A549 (cell line): ENCODE data around the gene FRYL. TPM values are rescaled to one million over a fixed set of nuclear protein-coding genes. Genes with fewer than 3 reads are reported as not detected.

ENCODE experiments used
- ATAC-seq, 2 experiments: fragments of 200-7000 bp in 1 of 2; fragments of >200 bp in 1 of 2; cut with Nextera tagmentation in 1 of 2; cut with Tn5 transposase in 1 of 2; 3 replicates each; pipeline versions ENCODE4 v1.8.0 to v1.9.1; 2018 to 2020; ENCODE audit warnings: mild to moderate bottlenecking in 1 of 2, moderate library complexity in 1 of 2
- CTCF ChIA-PET: fragments of 300-600 bp; sonication (Branson Sonifier 250); formaldehyde crosslinking; extraction: SDS; loops from one replicate; lab custom pipeline; 2021; ENCODE audit warnings: antibody characterized with exemption, inconsistent platforms; lab: Yijun Ruan, JAX
- POLR2A ChIA-PET: fragments of 350-600 bp; formaldehyde crosslinking; extraction: SDS; loops from one replicate; lab custom pipeline; 2021; ENCODE audit warnings: antibody characterized with exemption, inconsistent platforms; lab: Yijun Ruan, JAX
- DNase-seq, 2 experiments: peaks; one replicate each; pipeline versions ENCODE4 v3.0.0 to v3.0.0-alpha.2; 2011 to 2016; ENCODE audit warnings: low read depth in 1 of 2, low spot score in 1 of 2
- FAIRE-seq: peaks from 2 replicates; lab custom pipeline; 2011; peaks lifted over from hg19 to GRCh38; lab: Jason Lieb, UNC
- H3K27ac ChIP-seq, 2 experiments: fragments of >200 bp; sonication (Bioruptor Twin); formaldehyde crosslinking; 3 replicates each; pipeline ENCODE4 v1.5.1; 2016 to 2017
- H3K4me1 ChIP-seq: fragments of >200 bp; sonication (Bioruptor Twin); formaldehyde crosslinking; 3 replicates; pipeline ENCODE4 v1.6.1; 2016
- H3K4me2 ChIP-seq: fragments of >200 bp; sonication (Bioruptor Twin); formaldehyde crosslinking; 3 replicates; pipeline ENCODE4 v1.6.1; 2016
- H3K4me3 ChIP-seq: fragments of >200 bp; sonication (Bioruptor Twin); formaldehyde crosslinking; 3 replicates; pipeline ENCODE4 v1.5.1; 2016
- H3K9me3 ChIP-seq: fragments of >200 bp; sonication (Bioruptor Twin); formaldehyde crosslinking; 3 replicates; pipeline ENCODE4 v1.6.1; 2016
- CBX2 ChIP-seq: fragments of 200-600 bp; sonication (generic); IDR thresholded peaks from 2 replicates; pipeline ENCODE4 v1.6.1; 2016; ENCODE audit warnings: low read depth, mild to moderate bottlenecking, borderline replicate concordance
- CHD2 ChIP-seq: fragments of 150-350 bp; IDR thresholded peaks from 2 replicates; pipeline ENCODE4 v1.6.1; 2014; ENCODE audit warnings: low read length; ENCODE audit not compliant: partially characterized antibody
- CHD4 ChIP-seq: fragments of 200-600 bp; sonication (generic); IDR thresholded peaks from 2 replicates; pipeline ENCODE4 v1.6.1; 2016; ENCODE audit warnings: antibody characterized with exemption, mild to moderate bottlenecking, borderline replicate concordance
- EHF ChIP-seq: fragments of 250-450 bp; sonication (Bioruptor Pico); IDR thresholded peaks from 2 replicates; pipeline ENCODE4 v1.5.0; 2020; ENCODE audit warnings: mild to moderate bottlenecking
- EHMT2 ChIP-seq: fragments of 200-600 bp; sonication (generic); IDR thresholded peaks from 2 replicates; pipeline ENCODE4 v1.6.1; 2016; ENCODE audit warnings: antibody characterized with exemption, low read depth, mild to moderate bottlenecking, moderate library complexity
- FOSB ChIP-seq: fragments of 250-450 bp; sonication (Bioruptor Pico); IDR thresholded peaks from 2 replicates; pipeline ENCODE4 v1.5.0; 2020; ENCODE audit warnings: mild to moderate bottlenecking, moderate library complexity
- FOSL2 ChIP-seq, 2 experiments: fragments of 450-650 bp in 1 of 2; fragments of >200 bp in 1 of 2; sonication (Bioruptor Twin) in 1 of 2; formaldehyde crosslinking; IDR thresholded peaks; 2 replicates each; pipeline versions ENCODE4 v1.5.0 to v1.6.1; 2016 to 2020; ENCODE audit warnings: mild to moderate bottlenecking in 1 of 2, moderate library complexity in 1 of 2
- GATA3 ChIP-seq: IDR thresholded peaks from 2 replicates; pipeline ENCODE4 v1.6.1; 2012; ENCODE audit warnings: borderline replicate concordance
- HDAC2 ChIP-seq: fragments of 200-600 bp; sonication (generic); IDR thresholded peaks from 2 replicates; pipeline ENCODE4 v1.6.1; 2016
- HOXB13 ChIP-seq: fragments of 250-450 bp; sonication (Bioruptor Pico); IDR thresholded peaks from 2 replicates; pipeline ENCODE4 v1.5.0; 2020; ENCODE audit warnings: low read depth, mild to moderate bottlenecking, moderate library complexity
- JUN ChIP-seq, 2 experiments: fragments of >200 bp; sonication (Bioruptor Twin); formaldehyde crosslinking; IDR thresholded peaks; 2 replicates in 1 of 2; 3 replicates in 1 of 2; pipeline ENCODE4 v1.6.1; 2016 to 2017
- KDM5A ChIP-seq: fragments of 200-600 bp; sonication (generic); IDR thresholded peaks from 2 replicates; pipeline ENCODE4 v1.6.1; 2016; ENCODE audit warnings: antibody characterized with exemption, mild to moderate bottlenecking
- NPAS2 ChIP-seq: fragments of 250-450 bp; sonication (Bioruptor Pico); IDR thresholded peaks from 2 replicates; pipeline ENCODE4 v1.8.0; 2022; ENCODE audit warnings: mild to moderate bottlenecking, moderate library complexity, borderline replicate concordance
- NR3C1 ChIP-seq: fragments of >200 bp; sonication (Bioruptor Twin); formaldehyde crosslinking; IDR thresholded peaks from 3 replicates; pipeline ENCODE4 v1.6.1; 2017
- POLR2AphosphoS2 ChIP-seq: conservative IDR thresholded peaks from 2 replicates; pipeline ENCODE4 v1.6.1; 2012; ENCODE audit warnings: low read length, improper control_type of control experiment, inconsistent platforms
- RARB ChIP-seq: fragments of 250-450 bp; sonication (Bioruptor Pico); IDR thresholded peaks from 2 replicates; pipeline ENCODE4 v1.8.0; 2021; ENCODE audit warnings: mild to moderate bottlenecking, moderate library complexity
- RNF2 ChIP-seq: fragments of 200-600 bp; sonication (generic); IDR thresholded peaks from 2 replicates; pipeline ENCODE4 v1.6.1; 2016; ENCODE audit warnings: low read depth, mild to moderate bottlenecking, antibody characterized with exemption, moderate library complexity, borderline replicate concordance
- SREBF2 ChIP-seq: fragments of 450-650 bp; IDR thresholded peaks from 2 replicates; pipeline ENCODE4 v1.6.1; 2014; ENCODE audit warnings: mild to moderate bottlenecking, moderate library complexity
- ZNF302 ChIP-seq: fragments of 250-450 bp; sonication (Bioruptor Pico); IDR thresholded peaks from 2 replicates; pipeline ENCODE4 v1.9.0; 2021; ENCODE audit warnings: inconsistent platforms, mild to moderate bottlenecking, moderate library complexity
- ZSCAN20 ChIP-seq: fragments of 250-450 bp; sonication (Bioruptor Pico); IDR thresholded peaks from 2 replicates; pipeline ENCODE4 v1.8.0; 2022; ENCODE audit warnings: mild to moderate bottlenecking, moderate library complexity
- WGBS: methylation state at CpG from one replicate; pipeline ENCODE4 v1.1.6; 2017; ENCODE audit errors: missing lambda C conversion rate; 5-methylcytosine and 5-hydroxymethylcytosine counted together
- polyA plus RNA-seq, 4 experiments: library from polyadenylated mRNA; depleted of rRNA in 3 of 4; stranded (reverse); fragments of >200 nt; fragmentation: RNase III in 1 of 4; extraction: RNeasy Plus Mini Kit Qiagen cat#74134 plus additional on column Dnase treatment in 1 of 4; gene quantifications; 2 replicates in 3 of 4; 3 replicates in 1 of 4; pipeline ENCODE4 v1.2.3, GENCODE V29; 2011 to 2017
- TF ChIP-seq, protein P1 (sequence below): fragments of 200-600 bp; sonication (generic); IDR thresholded peaks from 2 replicates; pipeline ENCODE4 v1.6.1; 2016; ENCODE audit warnings: antibody characterized with exemption, mild to moderate bottlenecking, moderate library complexity
- TF ChIP-seq, protein P2 (sequence below): fragments of 250-450 bp; sonication (Bioruptor Pico); IDR thresholded peaks from 2 replicates; pipeline ENCODE4 v1.5.0; 2021; ENCODE audit warnings: mild to moderate bottlenecking, moderate library complexity, borderline replicate concordance
- TF ChIP-seq, protein P3 (sequence below): fragments of >200 bp; sonication (Bioruptor Twin); formaldehyde crosslinking; IDR thresholded peaks from 3 replicates; pipeline ENCODE4 v1.5.1; 2016
- TF ChIP-seq, protein P4 (sequence below): IDR thresholded peaks from 2 replicates; pipeline ENCODE4 v1.6.1; 2012
- TF ChIP-seq, protein P5 (sequence below): IDR thresholded peaks from 2 replicates; pipeline ENCODE4 v1.6.1; 2012

FRYL gene
- polyA plus RNA-seq, 2 of the 4 experiments (the other 2 are of a cell fraction), result 7.1 to 21.1 TPM

DNA sequence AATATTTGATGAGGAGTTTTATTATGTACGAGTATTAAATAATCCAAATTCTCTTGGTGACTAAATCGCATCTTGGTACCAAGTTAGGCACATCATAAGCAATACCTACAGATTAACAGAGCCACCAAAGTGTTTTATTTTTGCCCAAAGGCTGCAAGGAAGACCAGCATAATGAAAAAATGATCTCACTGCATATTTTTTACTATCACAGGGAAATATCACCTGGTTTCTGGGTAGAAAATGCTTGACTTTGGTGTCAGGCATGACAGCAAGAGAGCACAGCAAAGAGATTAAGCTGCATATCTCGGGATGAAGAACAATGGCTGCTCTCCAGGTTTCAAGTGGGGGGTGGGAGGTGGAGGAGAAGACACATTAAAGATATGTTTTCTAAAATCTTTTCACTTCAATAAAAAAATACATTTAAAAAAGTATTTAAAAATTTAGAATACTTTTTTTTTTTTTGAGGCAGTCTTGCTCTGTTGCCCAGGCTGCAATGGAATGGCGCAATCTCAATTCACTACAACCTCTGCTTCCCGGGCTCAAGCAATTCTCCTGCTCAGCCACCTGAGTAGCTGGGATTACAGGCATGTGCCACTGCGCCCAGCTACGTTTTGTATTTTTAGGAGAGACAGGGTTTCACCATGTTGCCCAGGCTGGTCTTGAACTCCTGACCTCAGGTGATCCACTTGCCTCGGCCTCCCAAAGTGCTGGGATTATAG is 86.1 kb downstream of the FRYL start:
- Histone ChIP-seq H3K27ac (no peak overlapping the region), H3K4me3 (no peak overlapping the region), H3K9me3 (no peaks in the 10 kb centered on the region), H3K4me2 (no peak overlapping the region), H3K4me1 (peaks cover 18% of the 10 kb centered on the region)
- ATAC-seq, result no peak
- no peak for FAIRE-seq
- ChIA-PET CTCF (no interaction called here), POLR2A (interaction anchor here (0.6 kb wide), 1 partner anchor 241 kb away, joined by 3 read pairs; no protein-coding TSS in a partner anchor)
- WGBS, result 95% methylated on average over 8 of the region's 8 CpGs
- no peak for DNase-seq
- TF ChIP-seq NR3C1 (no peak), FOSL2 (IDR thresholded peaks at IDR 0.05) (no peak), FOSL2 (CRISPR knock-in tag; IDR thresholded peaks at IDR 0.05) (no peak)

DNA sequence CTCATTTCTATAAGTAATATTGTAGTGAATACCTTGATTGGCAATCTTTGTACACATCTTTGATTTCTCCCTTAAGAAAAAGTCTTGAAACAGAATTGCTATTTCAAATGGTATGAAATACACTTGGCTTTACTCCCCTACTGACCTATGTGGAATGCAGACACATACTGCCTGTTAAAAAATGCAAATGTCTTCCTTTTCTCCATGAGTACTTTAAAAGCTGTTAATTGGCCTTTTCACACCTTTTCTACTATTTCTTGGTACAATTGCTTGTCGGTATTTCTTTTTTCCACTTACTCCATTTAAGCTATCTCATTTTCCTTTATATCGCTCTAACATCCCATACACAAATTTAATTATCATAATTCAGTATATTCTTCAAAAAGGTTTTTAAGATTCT is 87.2 kb downstream of the FRYL start:
- no peaks in the 10 kb centered on the region for H3K9me3 ChIP-seq
- POLR2A ChIA-PET, result no interaction called here
- H3K27ac ChIP-seq, result no peak overlapping the region
- no peak overlapping the region for H3K4me3 ChIP-seq
- no peak overlapping the region for H3K4me2 ChIP-seq
- DNase-seq (no peak), ATAC-seq (no peak), FAIRE-seq (no peak)
- peaks cover 12% of the 10 kb centered on the region for H3K4me1 ChIP-seq
- WGBS, result 94% methylated on average over 2 of the region's 2 CpGs
- TF ChIP-seq ZSCAN20 (CRISPR knock-in tag) (no peak), GATA3 (no peak), CHD2 (no peak), EHMT2 (no peak), JUN (IDR thresholded peaks at IDR 0.05) (no peak), POLR2AphosphoS2 (no peak), FOSB (no peak), NR3C1 (no peak), FOSL2 (IDR thresholded peaks at IDR 0.05) (no peak), FOSL2 (CRISPR knock-in tag; IDR thresholded peaks at IDR 0.05) (no peak), CBX2 (no peak), HOXB13 (CRISPR knock-in tag) (no peak), RNF2 (no peak), RARB (CRISPR knock-in tag) (no peak), EHF (CRISPR knock-in tag) (no peak)
- TF ChIP-seq, protein P1, sequence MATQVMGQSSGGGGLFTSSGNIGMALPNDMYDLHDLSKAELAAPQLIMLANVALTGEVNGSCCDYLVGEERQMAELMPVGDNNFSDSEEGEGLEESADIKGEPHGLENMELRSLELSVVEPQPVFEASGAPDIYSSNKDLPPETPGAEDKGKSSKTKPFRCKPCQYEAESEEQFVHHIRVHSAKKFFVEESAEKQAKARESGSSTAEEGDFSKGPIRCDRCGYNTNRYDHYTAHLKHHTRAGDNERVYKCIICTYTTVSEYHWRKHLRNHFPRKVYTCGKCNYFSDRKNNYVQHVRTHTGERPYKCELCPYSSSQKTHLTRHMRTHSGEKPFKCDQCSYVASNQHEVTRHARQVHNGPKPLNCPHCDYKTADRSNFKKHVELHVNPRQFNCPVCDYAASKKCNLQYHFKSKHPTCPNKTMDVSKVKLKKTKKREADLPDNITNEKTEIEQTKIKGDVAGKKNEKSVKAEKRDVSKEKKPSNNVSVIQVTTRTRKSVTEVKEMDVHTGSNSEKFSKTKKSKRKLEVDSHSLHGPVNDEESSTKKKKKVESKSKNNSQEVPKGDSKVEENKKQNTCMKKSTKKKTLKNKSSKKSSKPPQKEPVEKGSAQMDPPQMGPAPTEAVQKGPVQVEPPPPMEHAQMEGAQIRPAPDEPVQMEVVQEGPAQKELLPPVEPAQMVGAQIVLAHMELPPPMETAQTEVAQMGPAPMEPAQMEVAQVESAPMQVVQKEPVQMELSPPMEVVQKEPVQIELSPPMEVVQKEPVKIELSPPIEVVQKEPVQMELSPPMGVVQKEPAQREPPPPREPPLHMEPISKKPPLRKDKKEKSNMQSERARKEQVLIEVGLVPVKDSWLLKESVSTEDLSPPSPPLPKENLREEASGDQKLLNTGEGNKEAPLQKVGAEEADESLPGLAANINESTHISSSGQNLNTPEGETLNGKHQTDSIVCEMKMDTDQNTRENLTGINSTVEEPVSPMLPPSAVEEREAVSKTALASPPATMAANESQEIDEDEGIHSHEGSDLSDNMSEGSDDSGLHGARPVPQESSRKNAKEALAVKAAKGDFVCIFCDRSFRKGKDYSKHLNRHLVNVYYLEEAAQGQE, result no peak
- TF ChIP-seq, protein P2, sequence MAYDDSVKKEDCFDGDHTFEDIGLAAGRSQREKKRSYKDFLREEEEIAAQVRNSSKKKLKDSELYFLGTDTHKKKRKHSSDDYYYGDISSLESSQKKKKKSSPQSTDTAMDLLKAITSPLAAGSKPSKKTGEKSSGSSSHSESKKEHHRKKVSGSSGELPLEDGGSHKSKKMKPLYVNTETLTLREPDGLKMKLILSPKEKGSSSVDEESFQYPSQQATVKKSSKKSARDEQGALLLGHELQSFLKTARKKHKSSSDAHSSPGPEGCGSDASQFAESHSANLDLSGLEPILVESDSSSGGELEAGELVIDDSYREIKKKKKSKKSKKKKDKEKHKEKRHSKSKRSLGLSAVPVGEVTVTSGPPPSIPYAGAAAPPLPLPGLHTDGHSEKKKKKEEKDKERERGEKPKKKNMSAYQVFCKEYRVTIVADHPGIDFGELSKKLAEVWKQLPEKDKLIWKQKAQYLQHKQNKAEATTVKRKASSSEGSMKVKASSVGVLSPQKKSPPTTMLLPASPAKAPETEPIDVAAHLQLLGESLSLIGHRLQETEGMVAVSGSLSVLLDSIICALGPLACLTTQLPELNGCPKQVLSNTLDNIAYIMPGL (CRISPR knock-in tag), result no peak
- CTCF ChIA-PET, result no interaction called here

DNA sequence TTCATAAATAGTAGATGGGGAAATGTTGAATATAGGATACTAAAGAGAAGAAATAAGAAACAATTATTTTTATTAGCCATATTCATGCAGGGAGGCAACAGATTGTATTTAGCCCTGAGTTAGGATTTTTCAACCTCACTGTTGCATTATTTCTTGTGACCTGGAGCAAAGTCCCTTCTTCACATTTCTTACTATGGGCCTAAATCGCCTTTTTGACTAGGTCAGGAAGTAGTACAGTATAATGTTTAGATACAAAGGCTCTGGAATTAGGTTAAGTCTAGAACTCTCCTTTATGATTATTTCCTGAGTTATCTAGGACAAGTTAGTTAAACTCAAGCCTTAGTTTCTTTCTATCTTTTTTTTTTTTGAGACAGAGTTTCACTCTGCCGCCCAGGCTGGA is 88.0 kb downstream of the FRYL start:
- H3K27ac ChIP-seq, result no peak overlapping the region
- CTCF ChIA-PET, result no interaction called here
- WGBS, result 85% methylated on average over 2 of the region's 2 CpGs
- TF ChIP-seq NPAS2 (CRISPR knock-in tag) (no peak), ZNF302 (CRISPR knock-in tag) (no peak), SREBF2 (no peak), KDM5A (no peak), HDAC2 (no peak), CBX2 (no peak), CHD4 (no peak)
- TF ChIP-seq, protein P3, sequence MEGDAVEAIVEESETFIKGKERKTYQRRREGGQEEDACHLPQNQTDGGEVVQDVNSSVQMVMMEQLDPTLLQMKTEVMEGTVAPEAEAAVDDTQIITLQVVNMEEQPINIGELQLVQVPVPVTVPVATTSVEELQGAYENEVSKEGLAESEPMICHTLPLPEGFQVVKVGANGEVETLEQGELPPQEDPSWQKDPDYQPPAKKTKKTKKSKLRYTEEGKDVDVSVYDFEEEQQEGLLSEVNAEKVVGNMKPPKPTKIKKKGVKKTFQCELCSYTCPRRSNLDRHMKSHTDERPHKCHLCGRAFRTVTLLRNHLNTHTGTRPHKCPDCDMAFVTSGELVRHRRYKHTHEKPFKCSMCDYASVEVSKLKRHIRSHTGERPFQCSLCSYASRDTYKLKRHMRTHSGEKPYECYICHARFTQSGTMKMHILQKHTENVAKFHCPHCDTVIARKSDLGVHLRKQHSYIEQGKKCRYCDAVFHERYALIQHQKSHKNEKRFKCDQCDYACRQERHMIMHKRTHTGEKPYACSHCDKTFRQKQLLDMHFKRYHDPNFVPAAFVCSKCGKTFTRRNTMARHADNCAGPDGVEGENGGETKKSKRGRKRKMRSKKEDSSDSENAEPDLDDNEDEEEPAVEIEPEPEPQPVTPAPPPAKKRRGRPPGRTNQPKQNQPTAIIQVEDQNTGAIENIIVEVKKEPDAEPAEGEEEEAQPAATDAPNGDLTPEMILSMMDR, result no peak
- TF ChIP-seq, protein P4, sequence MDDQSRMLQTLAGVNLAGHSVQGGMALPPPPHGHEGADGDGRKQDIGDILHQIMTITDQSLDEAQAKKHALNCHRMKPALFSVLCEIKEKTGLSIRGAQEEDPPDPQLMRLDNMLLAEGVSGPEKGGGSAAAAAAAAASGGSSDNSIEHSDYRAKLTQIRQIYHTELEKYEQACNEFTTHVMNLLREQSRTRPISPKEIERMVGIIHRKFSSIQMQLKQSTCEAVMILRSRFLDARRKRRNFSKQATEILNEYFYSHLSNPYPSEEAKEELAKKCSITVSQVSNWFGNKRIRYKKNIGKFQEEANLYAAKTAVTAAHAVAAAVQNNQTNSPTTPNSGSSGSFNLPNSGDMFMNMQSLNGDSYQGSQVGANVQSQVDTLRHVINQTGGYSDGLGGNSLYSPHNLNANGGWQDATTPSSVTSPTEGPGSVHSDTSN, result no peak
- TF ChIP-seq, protein P5, sequence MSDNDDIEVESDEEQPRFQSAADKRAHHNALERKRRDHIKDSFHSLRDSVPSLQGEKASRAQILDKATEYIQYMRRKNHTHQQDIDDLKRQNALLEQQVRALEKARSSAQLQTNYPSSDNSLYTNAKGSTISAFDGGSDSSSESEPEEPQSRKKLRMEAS, result no peak

More for the DNA sequence above, 88.0 kb downstream of the FRYL start:
- POLR2A ChIA-PET, result no interaction called here
- ATAC-seq (no peak), FAIRE-seq (no peak), DNase-seq (no peak)
- no peak overlapping the region for H3K4me3 ChIP-seq
- no peak overlapping the region for H3K4me2 ChIP-seq
- no peaks in the 10 kb centered on the region for H3K9me3 ChIP-seq
- peaks cover 12% of the 10 kb centered on the region; the same call in 2 of the 3 replicates for H3K4me1 ChIP-seq
